Measurements from ENCODE around the gene GABRD.

The GABRD gene

DNA sequence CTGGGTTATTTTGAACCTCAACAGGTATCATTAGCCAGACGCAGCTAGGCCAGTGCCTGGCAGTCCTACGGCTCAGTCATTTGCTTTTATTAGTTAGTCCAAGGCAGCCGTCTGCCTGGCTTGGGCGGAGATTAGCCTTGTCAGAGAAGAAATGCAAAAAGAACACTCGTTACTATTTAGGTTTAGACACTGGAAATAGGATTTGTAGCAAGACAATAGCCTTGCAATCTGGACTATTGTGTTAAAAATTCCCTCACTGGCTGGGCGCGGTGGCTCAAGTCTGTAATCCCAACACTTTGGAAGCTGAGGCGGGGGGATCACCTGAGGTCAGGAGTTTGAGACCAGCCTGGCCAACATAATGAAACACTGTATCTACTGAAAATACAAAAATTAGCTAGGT, 20.1 kb downstream of the GABRD start:
- DNase-seq (ENCODE audit: low spot score): no peak

- DNase-seq (ENCODE audit: low spot score): no peak
Observed at GRCh38 chr1:2041305-2041704, 22.2 kb downstream of the GABRD start.

- no peak for DNase-seq (ENCODE audit: low spot score)
Observed at GRCh38 chr1:2041887-2042286, 22.7 kb downstream of the GABRD start.

DNA sequence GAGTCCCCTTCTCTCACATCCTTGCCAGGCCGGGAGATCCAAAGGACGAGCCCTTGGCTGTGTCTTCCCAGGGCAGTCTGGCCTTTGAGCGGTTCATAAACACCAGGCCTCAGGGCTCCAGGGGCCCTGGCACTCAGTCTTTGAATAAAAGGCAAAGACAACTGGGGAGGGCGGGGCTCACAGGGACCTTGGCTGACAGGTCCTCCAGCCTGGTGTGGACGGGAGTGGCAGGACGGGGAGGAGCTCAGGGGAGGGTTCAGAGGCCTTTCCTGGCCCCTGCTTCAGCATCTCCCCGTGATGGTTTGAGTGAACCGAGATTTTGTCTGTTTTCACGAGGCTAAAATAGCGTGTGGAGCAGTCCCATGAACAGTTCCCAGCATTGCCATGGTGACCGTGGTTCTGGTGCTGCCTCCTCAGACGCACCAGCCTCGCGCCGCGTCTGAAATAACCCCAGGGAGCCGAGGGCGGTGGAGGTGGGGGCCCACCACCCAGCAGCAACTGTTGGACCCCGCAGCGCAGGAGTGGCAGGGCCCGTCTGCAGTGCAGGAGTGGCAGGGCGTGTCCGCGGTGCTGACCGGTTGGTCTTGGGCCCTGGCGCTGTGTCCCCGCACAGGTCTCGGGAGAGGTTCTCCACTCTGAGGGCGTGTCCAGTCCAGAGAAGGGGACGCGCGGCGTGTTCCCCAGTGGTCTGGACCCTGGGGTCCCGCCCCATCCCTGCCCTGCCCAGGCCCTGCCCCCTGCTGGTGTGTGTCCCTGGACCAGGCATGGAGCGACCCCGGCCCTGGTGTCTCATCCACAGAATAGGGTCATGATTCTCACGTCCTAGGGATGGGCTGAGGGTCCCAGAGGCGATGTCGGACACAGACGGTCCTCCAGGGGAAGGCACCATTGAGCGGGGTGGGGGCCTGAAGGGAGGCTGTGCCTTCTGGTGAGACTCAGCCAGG, 24.0 kb downstream of the GABRD start:
- no peak for DNase-seq (ENCODE audit: low spot score)

DNA sequence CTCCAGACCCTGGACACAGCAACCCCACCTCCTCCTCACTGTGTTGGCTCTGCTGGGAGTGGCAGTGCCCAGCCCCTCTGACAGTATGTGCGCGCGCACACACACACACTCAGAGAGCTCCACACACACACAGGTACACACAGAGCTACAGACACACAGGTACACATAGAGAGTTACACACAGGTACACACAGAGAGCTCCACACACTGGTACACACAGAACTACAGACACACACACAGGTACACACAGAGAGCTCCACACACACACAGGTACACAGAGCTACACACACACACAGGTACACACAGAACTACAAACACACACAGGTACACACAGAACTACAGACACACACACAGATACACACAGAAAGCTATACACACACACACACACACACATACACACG, 24.7 kb downstream of the GABRD start:
- DNase-seq (ENCODE audit: low spot score): no peak

DNA sequence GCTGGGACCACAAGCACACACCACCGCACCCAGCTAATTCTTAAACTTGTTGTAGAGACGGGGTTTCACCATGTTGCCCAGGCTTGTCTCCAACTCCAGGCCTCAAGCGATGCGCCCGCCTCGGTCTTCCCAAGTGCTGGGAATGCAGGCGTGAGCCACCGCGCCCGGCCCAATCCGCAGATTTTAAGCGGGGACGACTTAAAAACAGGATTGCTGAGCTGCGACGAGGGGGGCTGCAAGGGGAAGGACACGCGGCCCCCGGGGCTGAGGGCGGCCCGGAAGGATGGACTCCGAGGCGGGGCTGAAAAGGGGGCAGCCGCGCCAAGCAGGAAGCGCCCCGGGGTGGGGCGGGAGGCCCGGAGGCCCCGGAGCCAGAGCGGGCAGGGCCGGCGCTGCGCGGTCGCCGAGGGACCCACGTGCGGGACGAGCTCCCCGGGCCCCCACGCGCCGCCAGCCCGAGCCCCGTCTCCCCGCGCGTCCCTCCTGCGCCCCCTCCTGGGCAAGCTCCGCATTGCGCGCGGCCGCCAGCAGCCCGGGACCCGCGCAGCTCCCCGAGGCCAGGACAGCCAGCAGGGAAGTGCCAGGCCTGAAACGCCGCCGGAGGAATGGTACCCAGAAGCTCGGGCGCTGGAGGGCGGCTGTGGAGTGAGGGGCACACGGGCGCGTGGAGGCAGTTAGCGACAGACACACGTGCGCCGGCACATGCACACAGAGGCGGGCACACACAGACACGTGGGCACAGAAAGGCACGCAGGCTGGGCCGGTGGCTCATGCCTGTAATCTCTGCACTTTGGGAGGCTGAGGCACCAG, 25.6 kb downstream of the GABRD start:
- DNase-seq (ENCODE audit: low spot score): peak; percentile 90

DNA sequence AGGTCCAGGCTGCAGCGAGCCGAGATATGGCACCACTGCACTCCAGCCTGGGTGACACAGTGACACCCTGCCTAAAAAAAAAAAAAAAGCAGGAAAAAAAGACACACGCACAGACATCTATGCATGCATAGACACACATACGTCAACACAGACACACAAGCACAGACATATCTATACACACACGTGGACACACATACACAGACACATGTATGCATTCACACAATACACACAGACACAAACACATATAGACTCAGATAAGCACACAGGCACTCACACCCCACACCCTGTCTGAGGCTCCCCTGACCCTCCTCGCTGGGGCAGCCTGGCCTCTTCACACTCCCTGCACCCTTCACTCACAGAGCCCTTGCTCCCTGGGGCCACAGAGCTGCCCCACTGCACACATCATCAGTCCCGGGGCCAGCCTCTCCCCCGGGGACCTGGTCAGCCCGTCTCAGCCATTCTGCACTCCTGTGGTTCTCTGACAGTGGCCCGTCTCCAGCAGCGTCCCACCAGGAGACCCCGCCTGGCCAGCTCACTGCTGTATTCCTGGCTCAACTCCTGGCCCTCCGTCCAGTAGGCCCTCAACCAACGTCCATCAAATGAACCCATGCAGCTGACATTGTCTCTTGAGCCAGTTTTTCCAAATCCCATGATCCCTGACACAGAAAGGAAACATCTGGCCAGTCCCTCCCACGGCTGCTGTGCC, 26.5 kb downstream of the GABRD start:
- no peak for DNase-seq (ENCODE audit: low spot score)

DNA sequence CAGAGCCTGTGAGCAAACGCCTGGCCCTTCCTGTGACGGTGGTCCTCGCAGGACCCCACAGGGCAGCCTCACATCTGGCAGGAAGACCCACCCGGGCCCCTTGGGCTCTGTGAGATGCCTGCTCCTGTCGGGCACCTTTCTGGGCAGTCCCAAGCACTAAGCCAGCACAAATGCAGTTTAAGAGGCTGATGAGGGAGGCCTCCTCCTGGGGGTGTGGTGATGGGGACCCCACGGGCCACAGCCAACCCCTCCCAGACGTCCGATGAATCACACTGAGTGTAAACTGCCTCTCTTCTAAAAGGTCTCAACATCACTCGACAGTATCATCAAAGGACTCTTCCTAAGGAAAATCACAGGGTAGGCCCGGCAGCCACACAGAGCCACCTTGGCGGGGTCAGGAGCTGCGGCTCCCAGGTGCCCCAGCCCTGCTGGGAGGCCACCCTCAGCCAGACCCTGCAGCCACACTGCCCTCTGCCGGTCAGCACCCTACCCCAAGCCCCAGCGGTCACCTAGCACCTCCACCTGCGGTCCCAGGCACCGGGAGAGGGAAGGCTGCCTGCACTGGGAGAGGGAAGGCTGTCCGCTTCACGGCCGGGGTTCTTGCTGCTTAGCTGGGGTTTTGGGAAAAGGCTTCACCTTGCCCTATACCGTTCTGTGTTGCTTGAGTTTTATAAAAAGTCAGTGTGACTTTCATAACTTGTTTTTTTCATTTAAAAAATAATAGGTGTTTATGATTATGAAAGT, 27.2 kb downstream of the GABRD start:
- DNase-seq (ENCODE audit: low spot score): no peak

DNA sequence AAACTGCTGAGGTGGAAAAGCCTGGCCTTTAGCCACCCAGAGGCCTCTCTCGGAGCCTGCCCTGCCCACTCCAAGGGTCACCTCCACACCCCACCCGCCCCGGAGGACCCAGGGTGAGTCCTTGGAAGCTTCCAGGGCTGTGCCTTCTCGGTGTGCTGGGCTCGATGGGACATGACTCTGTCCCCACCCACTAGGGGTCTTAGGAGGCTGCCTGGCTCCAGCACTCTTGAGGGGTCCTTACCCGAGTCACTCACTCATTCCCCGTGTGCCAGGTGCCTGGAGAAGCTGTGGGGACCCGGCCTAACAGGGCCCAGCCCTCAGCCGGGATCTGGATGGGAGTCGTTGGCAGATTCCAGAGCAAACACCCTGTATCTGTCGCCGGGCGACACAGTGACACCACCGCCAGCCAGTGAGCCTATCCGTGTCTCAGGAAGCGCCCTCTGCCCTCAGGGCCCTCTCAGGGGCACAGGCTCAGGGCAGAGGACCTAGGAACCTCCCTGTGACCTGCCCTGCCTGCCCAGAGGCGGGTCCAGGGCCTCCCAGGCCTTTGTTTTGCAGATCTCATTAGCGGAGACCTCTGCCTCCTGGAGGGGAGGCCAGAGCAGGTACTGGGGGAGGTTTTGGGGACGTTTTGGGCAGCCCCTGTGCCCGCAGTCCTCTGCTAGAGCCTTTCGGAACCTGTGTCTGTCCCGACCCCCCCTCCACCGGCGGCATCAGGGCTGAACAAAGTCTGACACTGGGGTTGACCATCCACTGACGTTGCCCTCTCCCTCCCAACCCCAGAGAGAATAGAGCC, 28.0 kb downstream of the GABRD start:
- no peak for DNase-seq (ENCODE audit: low spot score)

- no peak for DNase-seq (ENCODE audit: low spot score)
Observed at GRCh38 chr1:2047749-2048729, 28.9 kb downstream of the GABRD start.

DNA sequence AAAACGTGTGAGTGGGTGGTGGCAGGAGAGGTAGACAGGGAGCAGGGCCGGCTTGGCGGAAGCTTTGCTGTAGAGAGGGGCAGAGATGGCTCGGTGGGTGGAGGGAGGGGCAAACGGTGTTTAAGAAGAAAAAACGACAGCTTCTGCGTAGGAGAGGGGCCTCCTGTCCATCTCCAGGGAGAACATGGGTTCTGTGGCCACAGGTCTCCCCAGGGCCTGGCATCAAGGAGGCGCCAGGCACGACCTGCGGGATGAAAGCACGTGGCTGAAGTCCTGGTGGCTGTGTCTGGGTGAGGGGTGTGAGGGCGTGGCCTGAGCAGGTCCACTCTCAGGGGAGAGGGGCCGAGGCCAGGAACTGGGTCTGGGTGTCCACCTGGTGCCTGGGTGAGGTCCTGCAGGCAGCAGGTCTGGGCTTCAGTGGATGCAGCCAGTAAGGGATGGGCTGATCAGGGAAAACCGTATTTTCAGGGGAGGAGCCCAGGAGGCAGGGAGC, 30.1 kb downstream of the GABRD start:
- no peak for DNase-seq (ENCODE audit: low spot score)

- no peak for DNase-seq (ENCODE audit: low spot score)
Observed at GRCh38 chr1:2049718-2050431, 30.7 kb downstream of the GABRD start, which contains the start of gene PRKCZ. Gene PRKCZ (plus strand): TSS chr1:2050411. CDS start chr1:2050631, 220 bp downstream.

DNA sequence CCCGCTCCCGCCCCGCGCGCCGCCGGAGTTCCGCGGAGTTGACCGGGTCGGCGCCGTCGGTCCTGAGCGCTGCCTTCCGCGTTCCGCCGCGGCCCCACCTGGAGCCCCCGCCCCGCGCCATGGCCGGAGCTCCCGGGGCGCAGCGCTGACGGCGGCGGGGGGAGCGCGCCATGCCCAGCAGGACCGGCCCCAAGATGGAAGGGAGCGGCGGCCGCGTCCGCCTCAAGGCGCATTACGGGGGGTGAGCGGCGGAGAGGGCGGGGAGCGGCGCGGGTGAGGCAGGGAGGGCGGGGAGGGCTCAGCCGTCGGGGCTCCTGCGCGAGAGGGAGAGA, 31.3 kb downstream of the GABRD start:
- DNase-seq (ENCODE audit: low spot score): no peak

GRCh38 chr1:2050793-2051682, 31.9 kb downstream of the GABRD start:
- no peak for DNase-seq (ENCODE audit: low spot score)

DNA sequence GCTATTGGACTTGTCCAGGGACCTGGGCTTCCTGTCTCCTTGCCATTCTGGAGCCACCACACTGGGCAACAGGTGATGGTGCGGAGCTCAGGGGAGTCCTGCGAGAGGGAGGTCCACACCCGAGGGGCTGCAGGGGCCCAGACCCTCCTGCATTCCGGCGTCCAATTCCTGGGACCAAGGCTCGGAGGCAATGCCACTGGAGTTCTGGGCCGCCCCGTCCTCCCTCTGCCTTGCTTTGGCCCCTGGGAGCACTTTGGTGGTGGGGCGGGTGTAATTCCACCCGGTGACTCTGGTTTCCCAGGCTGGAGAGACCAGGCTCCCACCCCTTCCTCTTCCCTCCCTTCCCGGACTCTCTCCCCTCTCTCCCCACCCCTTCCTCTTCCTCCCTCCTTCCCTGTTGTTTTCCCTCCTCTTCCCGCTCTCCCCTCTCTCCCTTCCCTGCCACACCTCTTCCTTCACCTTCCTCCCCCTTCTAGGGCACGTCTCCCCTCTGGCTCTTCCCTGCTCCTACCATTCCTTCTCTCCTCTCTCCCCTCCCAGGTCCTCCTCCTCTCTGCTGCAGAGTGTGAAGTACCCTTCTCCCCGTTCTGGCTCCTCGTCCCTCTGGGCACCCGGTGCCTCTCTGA, 33.0 kb downstream of the GABRD start:
- DNase-seq (ENCODE audit: low spot score): no peak

- DNase-seq (ENCODE audit: low spot score): no peak
Observed at GRCh38 chr1:2052756-2053155, 33.6 kb downstream of the GABRD start.

GRCh38 chr1:2053217-2053616, 34.1 kb downstream of the GABRD start:
- DNase-seq (ENCODE audit: low spot score): no peak
